Neural progenitor cell (in vitro differentiated cells): ENCODE data around the gene SLFN12L. TPM values are rescaled to one million over a fixed set of nuclear protein-coding genes. Genes with fewer than 3 reads are reported as not detected.

Experiments used
- DNase-seq: peaks from one replicate; pipeline ENCODE4 v3.0.0-alpha.2; 2016; ENCODE audit warnings: low spot score
- H2AFZ ChIP-seq: fragments of 200-600 bp; sonication (generic); replicated peaks from 2 replicates; pipeline ENCODE4 v1.6.1; 2016; ENCODE audit warnings: antibody characterized with exemption
- H3F3A ChIP-seq: fragments of 200-600 bp; sonication (generic); 2 replicates; pipeline ENCODE4 v1.6.1; 2016; ENCODE audit warnings: antibody characterized with exemption, low read depth
- H3K27ac ChIP-seq: fragments of 200-600 bp; sonication (generic); 2 replicates; pipeline ENCODE4 v1.5.1; 2016; ENCODE audit warnings: mild to moderate bottlenecking
- H3K27me3 ChIP-seq: fragments of 200-600 bp; sonication (generic); 2 replicates; pipeline ENCODE4 v1.6.1; 2016; ENCODE audit warnings: mild to moderate bottlenecking, moderate library complexity
- H3K36me3 ChIP-seq: fragments of 200-600 bp; sonication (generic); 2 replicates; pipeline ENCODE4 v1.5.1; 2016
- H3K4me1 ChIP-seq: fragments of 200-600 bp; sonication (generic); 2 replicates; pipeline ENCODE4 v1.6.1; 2016; ENCODE audit warnings: mixed run types
- H3K4me2 ChIP-seq: fragments of 200-600 bp; sonication (generic); 2 replicates; pipeline ENCODE4 v1.6.1; 2016
- H3K4me3 ChIP-seq: fragments of 200-600 bp; sonication (generic); 2 replicates; pipeline ENCODE4 v1.5.1; 2016
- H3K79me2 ChIP-seq: fragments of 200-600 bp; sonication (generic); 2 replicates; pipeline ENCODE4 v1.6.1; 2016; ENCODE audit warnings: low read depth
- H3K9ac ChIP-seq: fragments of 200-600 bp; sonication (generic); 2 replicates; pipeline ENCODE4 v1.6.1; 2016
- H3K9me3 ChIP-seq: fragments of 200-600 bp; sonication (generic); 2 replicates; pipeline ENCODE4 v1.5.1; 2016; ENCODE audit warnings: low read depth
- H4K20me1 ChIP-seq: fragments of 200-600 bp; sonication (generic); 2 replicates; pipeline ENCODE4 v1.6.1; 2016; ENCODE audit warnings: low read depth
- H3K27ac Mint-ChIP-seq: 3 replicates; pipeline ENCODE4 v1.8.0; 2021; ENCODE audit warnings: mixed read lengths
- H3K27me3 Mint-ChIP-seq: 2 replicates; pipeline ENCODE4 v1.8.0; 2022; ENCODE audit warnings: low read depth, mild to moderate bottlenecking, inconsistent platforms, moderate library complexity, mixed read lengths; ENCODE audit not compliant: insufficient read depth
- H3K36me3 Mint-ChIP-seq: 3 replicates; pipeline ENCODE4 v1.8.0; 2021; ENCODE audit warnings: mixed read lengths
- H3K4me1 Mint-ChIP-seq: 3 replicates; pipeline ENCODE4 v1.8.0; 2021; ENCODE audit warnings: mixed read lengths
- H3K4me3 Mint-ChIP-seq: 3 replicates; pipeline ENCODE4 v1.8.0; 2021; ENCODE audit warnings: mild to moderate bottlenecking, moderate library complexity, mixed read lengths
- H3K9me3 Mint-ChIP-seq: 3 replicates; pipeline ENCODE4 v1.8.0; 2020; ENCODE audit warnings: mixed read lengths
- CTCF ChIP-seq: fragments of 200-600 bp; sonication (generic); IDR thresholded peaks from 2 replicates; pipeline ENCODE4 v1.5.1; 2017; ENCODE audit warnings: antibody characterized with exemption, mild to moderate bottlenecking
- EZH2 ChIP-seq: fragments of 200-600 bp; sonication (generic); IDR thresholded peaks from 2 replicates; pipeline ENCODE4 v1.6.1; 2017; ENCODE audit warnings: antibody characterized with exemption, mild to moderate bottlenecking, moderate library complexity
- EZH2phosphoT487 ChIP-seq: fragments of 200-600 bp; sonication (generic); IDR thresholded peaks from 2 replicates; pipeline ENCODE4 v1.6.1; 2017; ENCODE audit warnings: antibody characterized with exemption
- total RNA-seq: library from RNA; depleted of rRNA; stranded (reverse); fragments of >200 nt; gene quantifications from 2 replicates; pipeline ENCODE4 v1.2.3, GENCODE V29; 2015; ENCODE audit warnings: low replicate concordance

Gene SLFN12L
- total RNA-seq, 1 donor from 2014 or later: not detected

GRCh38 chr17:35548208-35548810 is 10.8 kb upstream of the SLFN12L start:
- no peak overlapping the region for H3K4me3 ChIP-seq
- H3K27ac Mint-ChIP-seq: no peak overlapping the region
- H3K27me3 ChIP-seq: peaks cover 54% of the 10 kb centered on the region
- TF ChIP-seq EZH2phosphoT487: no peak
- TF ChIP-seq EZH2: no peak
- TF ChIP-seq CTCF: no peak
- H3F3A ChIP-seq: no peaks in the 10 kb centered on the region
- no peaks in the 10 kb centered on the region for H3K9me3 ChIP-seq
- no peak for DNase-seq
- H3K79me2 ChIP-seq: no peaks in the 10 kb centered on the region
- H4K20me1 ChIP-seq: no peaks in the 10 kb centered on the region
- no peak overlapping the region for H3K4me2 ChIP-seq
- H3K4me3 Mint-ChIP-seq: no peak overlapping the region
- no peaks in the 10 kb centered on the region for H3K9me3 Mint-ChIP-seq
- H3K4me1 Mint-ChIP-seq: no peaks in the 10 kb centered on the region
- peaks cover 6% of the 10 kb centered on the region for H3K27me3 Mint-ChIP-seq
- H3K9ac ChIP-seq: no peak overlapping the region
- no peaks in the 10 kb centered on the region for H3K36me3 Mint-ChIP-seq
- no peak overlapping the region for H3K27ac ChIP-seq
- H2AFZ ChIP-seq: no peak overlapping the region
- H3K36me3 ChIP-seq: no peaks in the 10 kb centered on the region
- H3K4me1 ChIP-seq: no peaks in the 10 kb centered on the region

- H3K4me2 ChIP-seq: no peak overlapping the region
- no peak overlapping the region for H3K27ac Mint-ChIP-seq
- H3K36me3 ChIP-seq: no peaks in the 10 kb centered on the region
- no peak overlapping the region for H2AFZ ChIP-seq
- peaks cover 54% of the 10 kb centered on the region for H3K27me3 ChIP-seq
- no peaks in the 10 kb centered on the region for H3K9me3 ChIP-seq
- no peaks in the 10 kb centered on the region for H3K4me1 Mint-ChIP-seq
- no peak for DNase-seq
- H3F3A ChIP-seq: no peaks in the 10 kb centered on the region
- no peak overlapping the region for H3K9ac ChIP-seq
- H3K79me2 ChIP-seq: no peaks in the 10 kb centered on the region
- no peaks in the 10 kb centered on the region for H4K20me1 ChIP-seq
- no peak overlapping the region for H3K4me3 Mint-ChIP-seq
- H3K9me3 Mint-ChIP-seq: no peaks in the 10 kb centered on the region
- H3K27ac ChIP-seq: no peak overlapping the region
- TF ChIP-seq EZH2 (no peak), EZH2phosphoT487 (no peak), CTCF (no peak)
- H3K27me3 Mint-ChIP-seq: peaks cover 6% of the 10 kb centered on the region
- H3K4me1 ChIP-seq: no peaks in the 10 kb centered on the region
- H3K4me3 ChIP-seq: no peak overlapping the region
- no peaks in the 10 kb centered on the region for H3K36me3 Mint-ChIP-seq
Observed at GRCh38 chr17:35546487-35546886, 9.0 kb upstream of the SLFN12L start.

- H3K9ac ChIP-seq: no peak overlapping the region
- TF ChIP-seq EZH2phosphoT487 (no peak), CTCF (no peak), EZH2 (no peak)
- H3K36me3 ChIP-seq: no peaks in the 10 kb centered on the region
- H3K4me2 ChIP-seq: no peak overlapping the region
- no peaks in the 10 kb centered on the region for H3K36me3 Mint-ChIP-seq
- no peaks in the 10 kb centered on the region for H3K4me1 Mint-ChIP-seq
- DNase-seq: no peak
- H3K9me3 Mint-ChIP-seq: no peaks in the 10 kb centered on the region
- no peak overlapping the region for H2AFZ ChIP-seq
- H3K79me2 ChIP-seq: no peaks in the 10 kb centered on the region
- H3K27me3 ChIP-seq: peaks cover 66% of the 10 kb centered on the region
- no peak overlapping the region for H3K4me3 Mint-ChIP-seq
- no peak overlapping the region for H3K27ac Mint-ChIP-seq
- H3K4me1 ChIP-seq: no peaks in the 10 kb centered on the region
- no peaks in the 10 kb centered on the region for H4K20me1 ChIP-seq
- no peaks in the 10 kb centered on the region for H3K9me3 ChIP-seq
- peaks cover 6% of the 10 kb centered on the region for H3K27me3 Mint-ChIP-seq
- H3F3A ChIP-seq: no peaks in the 10 kb centered on the region
- no peak overlapping the region for H3K27ac ChIP-seq
- no peak overlapping the region for H3K4me3 ChIP-seq
Observed at GRCh38 chr17:35545150-35545549, 7.7 kb upstream of the SLFN12L start.
